Natural killer cell (primary cell): ENCODE measurements around the gene MACO1. TPM values are rescaled to one million over a fixed set of nuclear protein-coding genes. Genes with fewer than 3 reads are reported as not detected.

Source experiments
- ATAC-seq, 3 donors: fragments of 150-1000 bp in 2 of 3; fragments of 200-7000 bp in 1 of 3; cut with Tn5 transposase; 1 replicate in 1 of 3; 2 replicates in 2 of 3; pipeline ENCODE4 v1.10.0; 2021; ENCODE audit warnings: mild to moderate bottlenecking in 2 of 3, moderate library complexity in 2 of 3
- DNase-seq, 2 donors: peaks; one replicate each; pipeline versions ENCODE4 v3.0.0 to v3.0.0-alpha.2; 2013 to 2021; ENCODE audit warnings: mixed read lengths in 1 of 2
- H3K27ac ChIP-seq: one replicate; pipeline ENCODE4 v1.5.1; 2013; ENCODE audit warnings: mild to moderate bottlenecking, low read length
- H3K27me3 ChIP-seq: one replicate; pipeline ENCODE4 v1.6.1; 2013; ENCODE audit warnings: low read length; ENCODE audit not compliant: control insufficient read depth, insufficient read depth
- H3K36me3 ChIP-seq: one replicate; pipeline ENCODE4 v1.6.1; 2013; ENCODE audit warnings: low read length; ENCODE audit not compliant: control insufficient read depth, insufficient read depth
- H3K4me1 ChIP-seq: one replicate; pipeline ENCODE4 v1.6.1; 2013; ENCODE audit warnings: low read length; ENCODE audit not compliant: control insufficient read depth, insufficient read depth
- H3K4me3 ChIP-seq: one replicate; pipeline ENCODE4 v1.5.1; 2013; ENCODE audit warnings: low read length
- H3K9me3 ChIP-seq: one replicate; pipeline ENCODE4 v1.6.1; 2013; ENCODE audit warnings: low read length; ENCODE audit not compliant: control insufficient read depth, insufficient read depth
- H3K27ac Mint-ChIP-seq, 2 donors: one replicate each; pipeline ENCODE4 v1.8.0; 2022; ENCODE audit warnings: mild to moderate bottlenecking in 2 of 2, mixed read lengths in 2 of 2, moderate library complexity in 1 of 2
- H3K27me3 Mint-ChIP-seq, 2 donors: one replicate each; pipeline ENCODE4 v1.8.0; 2022; ENCODE audit warnings: low read depth in 2 of 2, mixed read lengths in 2 of 2
- H3K36me3 Mint-ChIP-seq: one replicate; pipeline ENCODE4 v1.8.0; 2022; ENCODE audit warnings: mixed read lengths
- H3K4me1 Mint-ChIP-seq, 2 donors: one replicate each; pipeline ENCODE4 v1.8.0; 2022; ENCODE audit warnings: mixed read lengths in 2 of 2
- H3K4me3 Mint-ChIP-seq: one replicate; pipeline ENCODE4 v1.8.0; 2022; ENCODE audit warnings: mild to moderate bottlenecking, moderate library complexity, mixed read lengths
- H3K9me3 Mint-ChIP-seq, 2 donors: one replicate each; pipeline ENCODE4 v1.8.0; 2022; ENCODE audit warnings: mixed read lengths in 2 of 2
- WGBS: methylation state at CpG from one replicate; pipeline ENCODE4 v1.1.7; 2013; ENCODE audit warnings: missing lambda C conversion rate; ENCODE audit not compliant: insufficient coverage; 5-methylcytosine and 5-hydroxymethylcytosine counted together
- intact Hi-C: fragments of 100-400 bp; cut with micrococcal nuclease; formaldehyde crosslinking; loops from one replicate; pipeline ENCODE4 v1.14.2; 2022
- total RNA-seq, 4 donors: library from RNA; stranded (reverse); fragments of 120-200 nt in 1 of 4; gene quantifications; one replicate each; pipeline versions ENCODE4 v1.2.3 to v1.2.4, GENCODE V29; 2013 to 2022
- TF ChIP-seq, protein P1 (sequence below): fragments of 200-600 bp; IDR thresholded peaks from one replicate; pipeline ENCODE4 v1.8.0; 2022; ENCODE audit warnings: antibody characterized with exemption

Gene MACO1
- total RNA-seq, 3 donors from 2014 or later (not counting 1 experiment from before 2014, with no cell fraction given) = 15.9 to 19.6 (median 16.9) TPM

DNA sequence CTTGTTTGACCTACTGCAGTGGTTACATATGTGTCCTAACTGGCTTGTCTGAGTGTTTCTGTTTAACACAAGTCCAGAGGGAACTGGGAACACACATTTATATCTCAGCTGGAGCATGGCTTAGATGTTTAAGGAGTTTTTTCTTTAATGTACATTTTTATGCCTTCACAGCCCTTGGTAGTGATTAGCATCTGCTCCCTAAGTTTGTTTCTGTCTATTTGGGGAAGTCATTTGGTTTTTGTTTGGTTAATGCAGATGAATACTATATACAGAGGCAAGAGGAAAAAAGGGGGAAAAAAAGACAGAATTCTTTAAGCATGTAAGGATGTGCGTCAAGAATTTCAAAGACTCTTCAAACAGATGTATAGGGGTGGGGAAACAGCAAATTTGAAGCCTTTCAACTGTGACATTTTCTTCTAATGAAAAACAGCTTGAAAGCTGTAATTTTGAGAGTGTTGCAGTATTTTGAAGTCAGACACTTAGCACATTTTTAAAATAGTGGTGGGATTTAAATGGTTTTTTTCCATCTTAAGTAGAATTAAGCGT is 15.4 kb downstream of the MACO1 start:
- Mint-ChIP-seq H3K27me3 (no peaks in the 10 kb centered on the region), H3K36me3 (no peaks in the 10 kb centered on the region), H3K9me3 (no peaks in the 10 kb centered on the region), H3K4me3 (no peak overlapping the region), H3K27ac (no peak overlapping the region), H3K4me1 (peaks cover 22 to 24% of the 10 kb centered on the region in 2 donors)
- Histone ChIP-seq H3K27ac (no peak overlapping the region), H3K9me3 (no peaks in the 10 kb centered on the region), H3K4me3 (no peak overlapping the region), H3K36me3 (peaks cover 7% of the 10 kb centered on the region), H3K4me1 (no peaks in the 10 kb centered on the region), H3K27me3 (no peaks in the 10 kb centered on the region)
- DNase-seq (no peak), ATAC-seq (no peak)
- TF ChIP-seq, protein P1, sequence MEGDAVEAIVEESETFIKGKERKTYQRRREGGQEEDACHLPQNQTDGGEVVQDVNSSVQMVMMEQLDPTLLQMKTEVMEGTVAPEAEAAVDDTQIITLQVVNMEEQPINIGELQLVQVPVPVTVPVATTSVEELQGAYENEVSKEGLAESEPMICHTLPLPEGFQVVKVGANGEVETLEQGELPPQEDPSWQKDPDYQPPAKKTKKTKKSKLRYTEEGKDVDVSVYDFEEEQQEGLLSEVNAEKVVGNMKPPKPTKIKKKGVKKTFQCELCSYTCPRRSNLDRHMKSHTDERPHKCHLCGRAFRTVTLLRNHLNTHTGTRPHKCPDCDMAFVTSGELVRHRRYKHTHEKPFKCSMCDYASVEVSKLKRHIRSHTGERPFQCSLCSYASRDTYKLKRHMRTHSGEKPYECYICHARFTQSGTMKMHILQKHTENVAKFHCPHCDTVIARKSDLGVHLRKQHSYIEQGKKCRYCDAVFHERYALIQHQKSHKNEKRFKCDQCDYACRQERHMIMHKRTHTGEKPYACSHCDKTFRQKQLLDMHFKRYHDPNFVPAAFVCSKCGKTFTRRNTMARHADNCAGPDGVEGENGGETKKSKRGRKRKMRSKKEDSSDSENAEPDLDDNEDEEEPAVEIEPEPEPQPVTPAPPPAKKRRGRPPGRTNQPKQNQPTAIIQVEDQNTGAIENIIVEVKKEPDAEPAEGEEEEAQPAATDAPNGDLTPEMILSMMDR = no peak
- 94% methylated on average over 2 of the region's 2 CpGs for WGBS
- intact Hi-C loops = no loop called here

DNA sequence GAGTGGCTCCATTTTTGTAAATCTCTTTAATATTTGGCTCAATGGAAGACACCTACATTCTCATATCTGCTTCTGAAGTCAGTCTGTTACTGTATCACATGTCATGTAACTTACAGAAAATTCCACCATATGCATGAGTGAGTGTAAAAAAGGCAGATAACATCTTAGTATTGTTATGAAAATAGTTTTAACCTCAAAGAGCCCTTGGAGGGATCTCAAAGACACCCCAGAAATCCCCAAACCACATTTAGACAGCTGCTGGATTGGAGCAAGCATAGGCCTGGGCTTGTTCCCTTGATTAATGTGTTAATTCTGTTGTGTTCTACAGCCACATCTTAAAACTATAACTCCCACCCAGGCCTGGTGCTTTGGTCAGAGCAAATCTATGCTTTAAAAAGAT is 16.9 kb downstream of the MACO1 start:
- Mint-ChIP-seq H3K36me3 (no peaks in the 10 kb centered on the region), H3K27ac (no peak overlapping the region), H3K4me3 (no peak overlapping the region), H3K9me3 (no peaks in the 10 kb centered on the region), H3K27me3 (no peaks in the 10 kb centered on the region), H3K4me1 (peaks cover 13 to 14% of the 10 kb centered on the region in 2 donors)
- H3K27ac ChIP-seq = no peak overlapping the region
- no peak overlapping the region for H3K4me3 ChIP-seq
- intact Hi-C loops = no loop called here
- ATAC-seq (no peak), DNase-seq (no peak)
- H3K4me1 ChIP-seq = no peaks in the 10 kb centered on the region
- H3K36me3 ChIP-seq = peaks cover 7% of the 10 kb centered on the region
- H3K9me3 ChIP-seq = no peaks in the 10 kb centered on the region
- H3K27me3 ChIP-seq = no peaks in the 10 kb centered on the region
- TF ChIP-seq, protein P1 = no peak

DNA sequence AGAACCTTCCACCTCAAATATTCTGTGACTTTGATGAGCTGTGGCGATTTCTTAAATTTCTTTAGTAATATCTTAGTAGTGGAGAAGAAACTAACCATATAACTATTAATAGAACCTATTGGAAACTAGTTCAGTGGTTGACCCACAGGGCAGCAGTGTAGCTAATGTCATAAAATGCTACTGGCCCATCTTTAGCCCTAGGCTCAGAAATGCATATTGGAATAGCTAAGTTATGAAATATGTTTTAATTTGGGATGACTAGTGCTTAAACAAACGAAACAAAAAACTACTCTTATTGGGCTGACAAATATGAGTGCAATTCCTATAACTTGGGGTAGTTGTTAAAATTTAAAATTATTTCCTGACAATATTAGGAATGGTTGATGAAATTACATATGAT is 20.2 kb downstream of the MACO1 start:
- DNase-seq = no peak
- Histone ChIP-seq H3K36me3 (peaks cover 16% of the 10 kb centered on the region), H3K27me3 (no peaks in the 10 kb centered on the region), H3K9me3 (no peaks in the 10 kb centered on the region), H3K4me1 (no peaks in the 10 kb centered on the region), H3K27ac (no peak overlapping the region), H3K4me3 (no peak overlapping the region)
- no peak for ATAC-seq
- H3K9me3 Mint-ChIP-seq = no peaks in the 10 kb centered on the region
- H3K4me1 Mint-ChIP-seq = peaks cover 4 to 5% of the 10 kb centered on the region in 2 donors
- H3K27ac Mint-ChIP-seq = no peak overlapping the region
- H3K36me3 Mint-ChIP-seq = no peaks in the 10 kb centered on the region
- TF ChIP-seq, protein P1 = no peak
- H3K4me3 Mint-ChIP-seq = no peak overlapping the region
- WGBS = 100% methylated on average over 1 of the region's 2 CpGs
- intact Hi-C loops = no loop called here
- H3K27me3 Mint-ChIP-seq = no peaks in the 10 kb centered on the region

DNA sequence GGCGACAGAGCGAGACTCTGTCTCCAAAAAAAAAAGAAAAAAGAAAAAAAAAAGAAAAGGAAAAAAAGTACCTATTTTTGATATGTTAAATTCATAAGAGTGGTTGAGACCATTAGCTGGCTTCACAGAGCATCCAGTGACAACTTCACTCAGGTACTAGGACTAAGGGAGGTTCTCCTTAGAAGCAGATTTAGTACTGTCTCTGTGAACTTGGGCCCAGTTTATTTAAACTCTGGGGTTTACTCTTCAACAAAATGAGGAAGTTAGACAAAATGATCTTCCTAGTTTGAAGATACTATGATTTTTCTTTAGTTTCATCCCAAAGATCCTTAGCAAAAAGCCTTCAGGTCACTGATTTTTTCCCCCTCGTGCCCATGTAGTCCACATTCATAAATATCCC is 21.2 kb downstream of the MACO1 start:
- Mint-ChIP-seq H3K27ac (no peak overlapping the region), H3K9me3 (no peaks in the 10 kb centered on the region), H3K4me3 (no peak overlapping the region), H3K36me3 (peaks cover 6% of the 10 kb centered on the region), H3K4me1 (no peaks in the 10 kb centered on the region), H3K27me3 (no peaks in the 10 kb centered on the region)
- ATAC-seq (no peak), DNase-seq (no peak)
- Histone ChIP-seq H3K36me3 (peaks cover 20% of the 10 kb centered on the region), H3K4me3 (no peak overlapping the region), H3K27ac (no peak overlapping the region), H3K4me1 (no peaks in the 10 kb centered on the region), H3K9me3 (no peaks in the 10 kb centered on the region), H3K27me3 (no peaks in the 10 kb centered on the region)
- TF ChIP-seq, protein P1 = no peak
- 98% methylated on average over 3 of the region's 3 CpGs for WGBS
- intact Hi-C loops = no loop called here
